K562 (cell line): ENCODE measurements around the gene FAM169A. TPM values are rescaled to one million over a fixed set of nuclear protein-coding genes. Genes with fewer than 3 reads are reported as not detected.

ENCODE experiments used
- CUX1 ChIP-seq: fragments of 200-800 bp; sonication (Bioruptor generic); IDR thresholded peaks from 2 replicates; pipeline ENCODE4 v1.6.1; 2016; ENCODE audit warnings: missing genetic modification characterization, missing compliant biosample characterization
- DIDO1 ChIP-seq: fragments of 450-650 bp; IDR thresholded peaks from 2 replicates; pipeline ENCODE4 v1.6.1; 2016; ENCODE audit warnings: low read depth, missing biosample characterization, missing genetic modification characterization
- ESRRA ChIP-seq: fragments of 450-650 bp; IDR thresholded peaks from 2 replicates; pipeline ENCODE4 v1.6.1; 2014; ENCODE audit warnings: low read depth, mild to moderate bottlenecking, moderate library complexity, borderline replicate concordance
- MYC ChIP-seq, 2 experiments: fragments of 250-450 bp in 1 of 2; sonication (Bioruptor Pico) in 1 of 2; IDR thresholded peaks; 2 replicates each; pipeline versions ENCODE4 v1.5.1 to v1.6.1; 2012 to 2021; ENCODE audit warnings: low read depth in 2 of 2, borderline replicate concordance in 1 of 2, improper control_type of control experiment in 1 of 2, low read length in 1 of 2, mild to moderate bottlenecking in 1 of 2, moderate library complexity in 1 of 2
- polyA plus RNA-seq, 8 experiments: library from polyadenylated mRNA; depleted of rRNA in 4 of 8; stranded (reverse) in 5 of 8; unstranded in 3 of 8; fragments of >200 nt; fragmentation: Nextera tagmentation in 2 of 8; fragmentation: Illumina TruSeq in 1 of 8; extraction: Ambion mirVana in 2 of 8; extraction: Trizol in 1 of 8; gene quantifications; 2 replicates each; pipeline versions ENCODE4 v1.2.1 to v1.2.3, GENCODE V29; 2011 to 2014; ENCODE audit warnings: inconsistent platforms in 1 of 8, missing spikeins in 1 of 8
- total RNA-seq, 7 experiments: library from RNA; depleted of rRNA in 6 of 7; stranded (reverse); fragments of >200 nt in 6 of 7; fragmentation: Illumina TruSeq in 2 of 7; extraction: Trizol in 2 of 7; gene quantifications; 2 replicates each; pipeline versions ENCODE4 v1.2.1 to v1.2.3, GENCODE V29; 2011 to 2021; ENCODE audit warnings: low replicate concordance in 1 of 7

The FAM169A gene
- total and polyA plus RNA-seq, 9 of the 15 experiments (the other 6 are each of a cell fraction or from before 2014, with no cell fraction given), result 0.01 to 0.04 TPM; not detected in 7

- no peak for TF ChIP-seq CUX1 (CRISPR knock-in tag)
- TF ChIP-seq MYC (IDR thresholded peaks at IDR 0.05; ENCODE audit: low read depth, low read length), result peak; percentile 92
- TF ChIP-seq MYC (CRISPR knock-in tag; IDR thresholded peaks at IDR 0.05; ENCODE audit: borderline replicate concordance, low read depth), result no peak; the same call in 1 of the 2 replicates
- peak; percentile 74 for TF ChIP-seq ESRRA
- TF ChIP-seq DIDO1, result peak; percentile 99
Observed at GRCh38 chr5:74766849-74767578, 99.2 kb downstream of the FAM169A start, which contains the start of the genes GFM2 and NSA2 (continued).
